Fibroblast of lung (primary cell): ENCODE measurements around the gene BCL11A.

Experiments
- EZH2 ChIP-seq: IDR thresholded peaks from 2 replicates; pipeline ENCODE4 v1.5.1; 2012; ENCODE audit warnings: low read length, control low read depth, mild to moderate bottlenecking; ENCODE audit errors: missing control alignments
- TF ChIP-seq, protein P1 (sequence below), 2 donors: IDR thresholded peaks in 1 of 2; conservative IDR thresholded peaks in 1 of 2; 1 replicate in 1 of 2; 2 replicates in 1 of 2; pipeline ENCODE4 v1.5.1; 2011 to 2012; ENCODE audit warnings: low read length in 2 of 2, control low read depth in 1 of 2, inconsistent platforms in 1 of 2, low read depth in 1 of 2, mild to moderate bottlenecking in 1 of 2

DNA sequence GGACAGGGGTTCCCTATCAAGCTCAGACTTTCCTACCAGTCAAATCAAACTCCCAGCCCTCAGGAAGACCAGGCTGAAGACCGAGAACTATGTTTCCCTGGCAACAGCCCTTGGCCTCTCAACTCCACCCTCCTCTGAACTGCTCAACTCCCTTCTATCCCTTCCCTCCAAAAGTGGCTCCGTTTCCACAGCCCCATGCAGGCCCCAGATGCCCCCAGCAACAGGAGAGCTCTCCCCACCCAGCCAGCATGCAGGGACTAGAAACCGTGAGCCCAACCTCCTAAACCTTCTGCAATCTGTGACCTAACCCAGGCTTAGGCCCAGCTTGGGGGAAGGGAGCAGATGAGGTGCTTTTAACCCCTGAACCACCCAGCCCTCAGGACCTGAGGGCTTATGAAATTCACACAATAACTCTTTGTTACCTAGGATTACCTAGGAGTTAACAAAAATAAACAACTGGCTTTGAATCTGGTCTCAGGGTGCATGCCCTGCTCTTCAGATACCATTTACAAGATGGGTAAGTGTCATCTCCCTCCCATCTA lies 87.2 kb downstream of the BCL11A start:
- TF ChIP-seq, protein P1, sequence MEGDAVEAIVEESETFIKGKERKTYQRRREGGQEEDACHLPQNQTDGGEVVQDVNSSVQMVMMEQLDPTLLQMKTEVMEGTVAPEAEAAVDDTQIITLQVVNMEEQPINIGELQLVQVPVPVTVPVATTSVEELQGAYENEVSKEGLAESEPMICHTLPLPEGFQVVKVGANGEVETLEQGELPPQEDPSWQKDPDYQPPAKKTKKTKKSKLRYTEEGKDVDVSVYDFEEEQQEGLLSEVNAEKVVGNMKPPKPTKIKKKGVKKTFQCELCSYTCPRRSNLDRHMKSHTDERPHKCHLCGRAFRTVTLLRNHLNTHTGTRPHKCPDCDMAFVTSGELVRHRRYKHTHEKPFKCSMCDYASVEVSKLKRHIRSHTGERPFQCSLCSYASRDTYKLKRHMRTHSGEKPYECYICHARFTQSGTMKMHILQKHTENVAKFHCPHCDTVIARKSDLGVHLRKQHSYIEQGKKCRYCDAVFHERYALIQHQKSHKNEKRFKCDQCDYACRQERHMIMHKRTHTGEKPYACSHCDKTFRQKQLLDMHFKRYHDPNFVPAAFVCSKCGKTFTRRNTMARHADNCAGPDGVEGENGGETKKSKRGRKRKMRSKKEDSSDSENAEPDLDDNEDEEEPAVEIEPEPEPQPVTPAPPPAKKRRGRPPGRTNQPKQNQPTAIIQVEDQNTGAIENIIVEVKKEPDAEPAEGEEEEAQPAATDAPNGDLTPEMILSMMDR (conservative IDR thresholded peaks at IDR 0.05 in 1 of 2, IDR thresholded peaks at IDR 0.05 in 1 of 2; ENCODE audit: low read depth in 1 of 2, low read length in 2 of 2), result no peak
- TF ChIP-seq EZH2, result no peak
